H1 (cell line): ENCODE measurements around the gene EN2. TPM values are rescaled to one million over a fixed set of nuclear protein-coding genes. Genes with fewer than 3 reads are reported as not detected.
A peak's percentile ranks its signal among the peaks of the same experiment; 100 is the strongest.

Experiments
- GABPA ChIP-seq: IDR thresholded peaks from 2 replicates; pipeline ENCODE4 v1.6.1; 2011; ENCODE audit warnings: mild to moderate bottlenecking, low read length, moderate library complexity, borderline replicate concordance; ENCODE audit not compliant: insufficient read depth
- polyA plus RNA-seq, 7 experiments: library from polyadenylated mRNA; depleted of rRNA in 3 of 7; stranded (reverse) in 5 of 7; unstranded in 2 of 7; fragments of >200 nt in 5 of 7; fragments of 200-250 nt in 2 of 7; gene quantifications; 1 replicate in 5 of 7; 2 replicates in 1 of 7; 4 replicates in 1 of 7; pipeline versions ENCODE4 v1.2.1 to v1.2.3, GENCODE V29; 2011 to 2013; ENCODE audit warnings: missing spikeins in 2 of 7, mixed read lengths in 2 of 7
- total RNA-seq: library from RNA; stranded (reverse); fragmentation: NEBNext Ultra II Directional; extraction: Animal tissue kit (Norgen Biotek cat#: 25700); gene quantifications from 2 replicates; pipeline ENCODE4 v1.2.1, GENCODE V29; 2021

The EN2 gene
- total and polyA plus RNA-seq, 2 of the 8 experiments (the other 6 are each of a cell fraction or from before 2014, with no cell fraction given): not detected

DNA sequence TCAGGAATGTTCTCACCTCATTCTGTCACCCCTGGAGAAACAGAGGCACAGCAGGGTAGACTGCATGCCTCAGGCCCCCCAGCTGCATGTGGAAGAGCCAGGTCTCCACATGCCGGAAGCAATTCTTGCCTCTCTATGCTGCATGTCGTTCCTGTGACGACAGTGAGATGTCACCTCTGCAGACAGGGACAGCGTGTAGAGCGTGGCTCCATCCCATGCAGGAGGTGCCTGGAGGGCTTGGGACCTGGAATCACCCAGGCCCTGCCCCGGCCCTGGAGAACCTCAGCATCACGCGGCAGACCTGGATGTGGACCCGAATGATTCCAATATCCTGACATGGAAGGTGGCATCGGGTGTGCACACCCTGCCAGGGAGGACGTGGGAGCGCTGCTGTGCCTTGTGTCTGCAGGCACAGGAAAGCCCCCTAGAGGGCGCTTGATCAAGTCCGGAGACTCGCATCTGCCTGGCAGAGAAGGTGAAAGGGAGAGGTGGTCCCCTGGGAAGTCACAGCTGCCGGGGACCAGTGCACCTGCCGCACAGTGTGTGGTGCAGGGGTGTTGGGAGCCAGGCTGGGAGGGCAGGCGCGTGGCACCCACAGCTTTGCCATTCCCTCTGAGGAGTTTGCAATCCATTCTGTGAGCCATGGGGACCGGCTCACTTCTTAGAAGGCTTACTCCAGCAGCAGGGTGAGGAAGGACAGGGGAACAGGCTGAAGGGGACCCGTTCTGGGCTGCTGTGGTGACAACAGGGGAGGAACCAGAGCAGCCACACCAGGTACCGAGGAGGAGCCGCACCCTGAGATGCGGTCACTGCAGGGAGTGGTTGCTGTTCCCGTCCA, 45.3 kb upstream of the EN2 start (continued):
- 0 out of 2 replicates have a peak, but pooled peaks have one; percentile 31 for TF ChIP-seq GABPA
